Measurements from ENCODE around the gene PSMB11.

DNA sequence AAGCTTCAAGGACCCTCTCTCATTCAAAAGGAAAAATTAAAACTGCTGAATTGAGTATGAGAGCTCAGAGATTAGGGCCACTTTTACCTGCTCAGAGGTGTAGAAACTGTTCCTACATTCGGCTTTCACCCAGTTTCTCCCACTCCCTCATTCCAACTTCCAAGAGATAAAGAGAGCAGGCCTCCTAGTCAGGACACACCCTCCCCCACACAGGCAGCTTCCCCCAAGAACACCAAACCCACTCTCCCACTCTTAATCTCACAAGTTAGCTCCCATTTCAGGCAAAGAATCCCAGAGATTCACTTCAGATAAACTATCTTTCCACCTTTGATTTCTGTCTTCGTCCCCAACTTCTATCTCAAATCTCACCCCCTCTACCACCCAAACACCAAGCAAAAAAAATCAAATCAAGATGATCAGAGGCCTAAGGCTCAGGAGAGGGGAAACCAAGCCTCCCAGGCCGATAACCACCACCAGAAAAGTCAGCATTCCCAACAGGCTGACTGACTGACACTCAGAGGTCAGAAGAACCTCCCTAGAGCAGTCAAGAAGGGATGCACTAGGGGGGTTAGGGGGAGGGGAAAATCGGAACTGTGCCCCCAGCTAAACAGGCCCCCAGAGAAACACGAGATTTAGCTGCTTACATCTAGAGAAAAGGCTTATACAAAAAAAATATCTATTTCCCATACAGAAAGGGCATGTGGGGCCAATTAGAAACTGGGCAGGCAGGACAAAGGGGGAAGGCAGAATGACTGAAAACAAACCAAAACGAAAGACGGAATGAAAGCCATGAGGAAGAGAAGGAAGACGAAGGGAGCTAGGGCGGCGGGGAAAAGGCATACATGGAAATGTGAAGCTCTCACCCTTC, 28.5 kb downstream of the PSMB11 start:
- TF ChIP-seq POLR2A (IDR thresholded peaks at IDR 0.05) = no peak
- TF ChIP-seq, protein P1, sequence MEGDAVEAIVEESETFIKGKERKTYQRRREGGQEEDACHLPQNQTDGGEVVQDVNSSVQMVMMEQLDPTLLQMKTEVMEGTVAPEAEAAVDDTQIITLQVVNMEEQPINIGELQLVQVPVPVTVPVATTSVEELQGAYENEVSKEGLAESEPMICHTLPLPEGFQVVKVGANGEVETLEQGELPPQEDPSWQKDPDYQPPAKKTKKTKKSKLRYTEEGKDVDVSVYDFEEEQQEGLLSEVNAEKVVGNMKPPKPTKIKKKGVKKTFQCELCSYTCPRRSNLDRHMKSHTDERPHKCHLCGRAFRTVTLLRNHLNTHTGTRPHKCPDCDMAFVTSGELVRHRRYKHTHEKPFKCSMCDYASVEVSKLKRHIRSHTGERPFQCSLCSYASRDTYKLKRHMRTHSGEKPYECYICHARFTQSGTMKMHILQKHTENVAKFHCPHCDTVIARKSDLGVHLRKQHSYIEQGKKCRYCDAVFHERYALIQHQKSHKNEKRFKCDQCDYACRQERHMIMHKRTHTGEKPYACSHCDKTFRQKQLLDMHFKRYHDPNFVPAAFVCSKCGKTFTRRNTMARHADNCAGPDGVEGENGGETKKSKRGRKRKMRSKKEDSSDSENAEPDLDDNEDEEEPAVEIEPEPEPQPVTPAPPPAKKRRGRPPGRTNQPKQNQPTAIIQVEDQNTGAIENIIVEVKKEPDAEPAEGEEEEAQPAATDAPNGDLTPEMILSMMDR (IDR thresholded peaks at IDR 0.05 in 4 of 5, conservative IDR thresholded peaks at IDR 0.05 in 1 of 5) = no peak

Data from gastrocnemius medialis (tissue), 4 donors.